Mesenchymal stem cell (in vitro differentiated cells and primary cell): ENCODE data around the gene ZC3H14.

ENCODE experiments used
- DNase-seq: peaks from one replicate; pipeline ENCODE4 v3.0.0-alpha.2; 2013
- H2AFZ ChIP-seq: one replicate; pipeline ENCODE4 v1.6.1; 2013; ENCODE audit warnings: low read depth, mild to moderate bottlenecking, control low read depth, inconsistent platforms, low read length, moderate library complexity
- H2AK5ac ChIP-seq: 2 replicates; pipeline ENCODE4 v1.6.1; 2013; ENCODE audit warnings: low read length, moderate library complexity, mild to moderate bottlenecking, inconsistent platforms; ENCODE audit not compliant: severe bottlenecking
- H2BK120ac ChIP-seq: one replicate; pipeline ENCODE4 v1.6.1; 2013; ENCODE audit warnings: low read depth, mild to moderate bottlenecking, inconsistent platforms, low read length, moderate library complexity
- H2BK12ac ChIP-seq, 2 experiments: one replicate each; pipeline ENCODE4 v1.6.1; 2013; ENCODE audit warnings: inconsistent platforms in 2 of 2, low read length in 2 of 2, mild to moderate bottlenecking in 2 of 2, moderate library complexity in 2 of 2, control low read depth in 1 of 2
- H2BK15ac ChIP-seq: one replicate; pipeline ENCODE4 v1.6.1; 2013; ENCODE audit warnings: mild to moderate bottlenecking, low read depth, inconsistent platforms; ENCODE audit not compliant: poor library complexity, severe bottlenecking
- H2BK5ac ChIP-seq: 2 replicates; pipeline ENCODE4 v1.6.1; 2013; ENCODE audit warnings: low read depth, mild to moderate bottlenecking, low read length, control low read depth, inconsistent platforms; ENCODE audit not compliant: poor library complexity, severe bottlenecking
- H3K14ac ChIP-seq, 2 experiments: one replicate each; pipeline ENCODE4 v1.6.1; 2013; ENCODE audit warnings: inconsistent platforms in 2 of 2, low read length in 2 of 2, control low read depth in 1 of 2, mild to moderate bottlenecking in 1 of 2, moderate library complexity in 1 of 2
- H3K18ac ChIP-seq, 2 experiments: one replicate each; pipeline ENCODE4 v1.6.1; 2013; ENCODE audit warnings: inconsistent platforms in 2 of 2, low read length in 2 of 2, control low read depth in 1 of 2, low read depth in 1 of 2, mild to moderate bottlenecking in 1 of 2
- H3K23ac ChIP-seq, 2 experiments: one replicate each; pipeline ENCODE4 v1.6.1; 2013; ENCODE audit warnings: inconsistent platforms in 2 of 2, low read length in 2 of 2, mild to moderate bottlenecking in 2 of 2, moderate library complexity in 2 of 2, control low read depth in 1 of 2
- H3K27ac ChIP-seq: 2 replicates; pipeline ENCODE4 v1.5.1; 2013; ENCODE audit warnings: mild to moderate bottlenecking, moderate library complexity, low read length, control low read depth, inconsistent platforms; ENCODE audit not compliant: poor library complexity, severe bottlenecking
- H3K27me3 ChIP-seq, 2 experiments: 2 replicates each; pipeline versions ENCODE4 v1.6.1 to v1.7.0; 2013; ENCODE audit warnings: low read length in 2 of 2, mild to moderate bottlenecking in 2 of 2, moderate library complexity in 2 of 2, control low read depth in 1 of 2, inconsistent platforms in 1 of 2; ENCODE audit not compliant: control insufficient read depth in 1 of 2, insufficient read depth in 1 of 2
- H3K36me3 ChIP-seq, 2 experiments: 2 replicates each; pipeline versions ENCODE4 v1.6.1 to v1.7.0; 2013; ENCODE audit warnings: low read length in 2 of 2, control low read depth in 1 of 2, inconsistent platforms in 1 of 2, low read depth in 1 of 2, mild to moderate bottlenecking in 1 of 2; ENCODE audit not compliant: insufficient read depth in 2 of 2, control insufficient read depth in 1 of 2
- H3K4ac ChIP-seq, 2 experiments: one replicate each; pipeline ENCODE4 v1.6.1; 2013; ENCODE audit warnings: inconsistent platforms in 2 of 2, low read length in 2 of 2, mild to moderate bottlenecking in 2 of 2, moderate library complexity in 2 of 2, control low read depth in 1 of 2, low read depth in 1 of 2
- H3K4me1 ChIP-seq: 2 replicates; pipeline ENCODE4 v1.6.1; 2013; ENCODE audit warnings: low read depth, low read length, control low read depth; ENCODE audit not compliant: control insufficient read depth, insufficient read depth
- H3K4me2 ChIP-seq: 2 replicates; pipeline ENCODE4 v1.6.1; 2013; ENCODE audit warnings: low read length, mild to moderate bottlenecking, inconsistent platforms; ENCODE audit not compliant: poor library complexity, severe bottlenecking
- H3K4me3 ChIP-seq, 2 experiments: 2 replicates each; pipeline versions ENCODE4 v1.5.1 to v1.7.0; 2013; ENCODE audit warnings: low read length in 2 of 2, mild to moderate bottlenecking in 2 of 2, control low read depth in 1 of 2, low read depth in 1 of 2; ENCODE audit not compliant: insufficient read depth in 1 of 2
- H3K79me1 ChIP-seq: replicated peaks from 2 replicates; pipeline ENCODE4 v1.6.1; 2013; ENCODE audit warnings: mild to moderate bottlenecking, control low read depth, low read length, inconsistent platforms; ENCODE audit not compliant: poor library complexity, severe bottlenecking
- H3K9ac ChIP-seq: 2 replicates; pipeline ENCODE4 v1.7.0; 2013; ENCODE audit warnings: mild to moderate bottlenecking, low read length, moderate library complexity
- H3K9me3 ChIP-seq: 2 replicates; pipeline ENCODE4 v1.7.0; 2013; ENCODE audit warnings: mild to moderate bottlenecking, low read length; ENCODE audit not compliant: control insufficient read depth
- H4K8ac ChIP-seq: one replicate; pipeline ENCODE4 v1.6.1; 2013; ENCODE audit warnings: inconsistent platforms, mild to moderate bottlenecking, low read length, moderate library complexity
- H4K91ac ChIP-seq: one replicate; pipeline ENCODE4 v1.6.1; 2013; ENCODE audit warnings: mild to moderate bottlenecking, low read length, inconsistent platforms
- WGBS: methylation state at CpG from one replicate; pipeline ENCODE4 v1.1.7; 2013; ENCODE audit warnings: mixed read lengths; 5-methylcytosine and 5-hydroxymethylcytosine counted together

The ZC3H14 gene

GRCh38 chr14:88617479-88617878 lies 54.6 kb downstream of the ZC3H14 start:
- Histone ChIP-seq H3K79me1 (no peaks in the 10 kb centered on the region), H3K4me2 (no peak overlapping the region), H2AK5ac (no peak overlapping the region), H2AFZ (no peak overlapping the region), H3K23ac (no peak overlapping the region), H3K27me3 (no peaks in the 10 kb centered on the region), H3K4me1 (no peaks in the 10 kb centered on the region), H3K4ac (no peak overlapping the region), H3K18ac (no peak overlapping the region), H3K9me3 (no peaks in the 10 kb centered on the region), H2BK5ac (no peak overlapping the region), H4K8ac (no peak overlapping the region), H3K4me3 (no peak overlapping the region), H4K91ac (no peak overlapping the region), H2BK12ac (no peak overlapping the region), H3K27ac (no peak overlapping the region), H3K14ac (no peak overlapping the region), H3K9ac (no peak overlapping the region), H3K36me3 (peaks cover 6 to 33% of the 10 kb centered on the region in 2 experiments), H2BK15ac (no peak overlapping the region), H2BK120ac (no peak overlapping the region)
- DNase-seq, result no peak
- WGBS, result 92% methylated on average over 1 of the region's 1 CpG

GRCh38 chr14:88618476-88618875 lies 55.6 kb downstream of the ZC3H14 start:
- Histone ChIP-seq H2BK120ac (no peak overlapping the region), H2AK5ac (no peak overlapping the region), H4K91ac (no peak overlapping the region), H3K4me2 (no peak overlapping the region), H3K4me3 (no peak overlapping the region), H3K23ac (no peak overlapping the region), H2BK5ac (no peak overlapping the region), H3K27me3 (no peaks in the 10 kb centered on the region), H2AFZ (no peak overlapping the region), H3K79me1 (no peaks in the 10 kb centered on the region), H3K18ac (no peak overlapping the region), H3K4me1 (no peaks in the 10 kb centered on the region), H2BK15ac (no peak overlapping the region), H2BK12ac (no peak overlapping the region), H3K36me3 (peaks cover 6 to 23% of the 10 kb centered on the region in 2 experiments), H3K27ac (no peak overlapping the region), H3K14ac (no peak overlapping the region), H3K4ac (no peak overlapping the region), H3K9me3 (no peaks in the 10 kb centered on the region), H4K8ac (no peak overlapping the region), H3K9ac (no peak overlapping the region)
- 55% methylated on average over 2 of the region's 5 CpGs for WGBS
- no peak for DNase-seq

GRCh38 chr14:88621100-88621499 lies 58.3 kb downstream of the ZC3H14 start:
- H2BK5ac ChIP-seq, result no peak overlapping the region
- H4K91ac ChIP-seq, result no peak overlapping the region
- H3K9ac ChIP-seq, result no peak overlapping the region
- peaks cover 6 to 10% of the 10 kb centered on the region in 2 experiments for H3K36me3 ChIP-seq
- no peak overlapping the region for H3K4ac ChIP-seq
- H3K9me3 ChIP-seq, result no peaks in the 10 kb centered on the region
- no peak overlapping the region for H2AK5ac ChIP-seq
- no peak overlapping the region for H3K14ac ChIP-seq
- DNase-seq, result no peak
- H3K4me1 ChIP-seq, result no peaks in the 10 kb centered on the region
- H3K23ac ChIP-seq, result no peak overlapping the region
- H2BK15ac ChIP-seq, result no peak overlapping the region
- 72% methylated on average over 2 of the region's 2 CpGs for WGBS
- no peak overlapping the region for H3K27ac ChIP-seq
- no peaks in the 10 kb centered on the region for H3K79me1 ChIP-seq
- H4K8ac ChIP-seq, result no peak overlapping the region
- no peak overlapping the region for H2BK120ac ChIP-seq
- no peak overlapping the region for H3K4me2 ChIP-seq
- no peaks in the 10 kb centered on the region for H3K27me3 ChIP-seq
- no peak overlapping the region for H2AFZ ChIP-seq
- H2BK12ac ChIP-seq, result no peak overlapping the region
- H3K18ac ChIP-seq, result no peak overlapping the region
- no peak overlapping the region for H3K4me3 ChIP-seq

- H3K27me3 ChIP-seq, result no peaks in the 10 kb centered on the region
- no peaks in the 10 kb centered on the region for H3K79me1 ChIP-seq
- H2AK5ac ChIP-seq, result no peak overlapping the region
- no peak for DNase-seq
- 94% methylated on average over 3 of the region's 3 CpGs for WGBS
- H3K4me1 ChIP-seq, result no peaks in the 10 kb centered on the region
- H3K36me3 ChIP-seq, result peaks cover 0 to 3% of the 10 kb centered on the region in 2 experiments
- H2BK120ac ChIP-seq, result no peak overlapping the region
- H3K18ac ChIP-seq, result no peak overlapping the region
- H4K8ac ChIP-seq, result no peak overlapping the region
- no peak overlapping the region for H2AFZ ChIP-seq
- no peak overlapping the region for H3K4me3 ChIP-seq
- H3K9me3 ChIP-seq, result no peaks in the 10 kb centered on the region
- no peak overlapping the region for H3K14ac ChIP-seq
- H3K9ac ChIP-seq, result no peak overlapping the region
- H3K4ac ChIP-seq, result no peak overlapping the region
- H2BK5ac ChIP-seq, result no peak overlapping the region
- no peak overlapping the region for H4K91ac ChIP-seq
- no peak overlapping the region for H2BK12ac ChIP-seq
- H2BK15ac ChIP-seq, result no peak overlapping the region
- H3K27ac ChIP-seq, result no peak overlapping the region
- no peak overlapping the region for H3K4me2 ChIP-seq
- H3K23ac ChIP-seq, result no peak overlapping the region
These were observed 62.8 kb downstream of the ZC3H14 start for GRCh38 chr14:88625671-88626070.
